Lower leg skin (tissue), 4 donors: ENCODE measurements around the gene DSC1. TPM values are rescaled to one million over a fixed set of nuclear protein-coding genes. Genes with fewer than 3 reads are reported as not detected.

ENCODE experiments used
- DNase-seq, 2 donors: peaks; one replicate each; pipeline ENCODE4 v3.0.0-alpha.2; 2019; ENCODE audit warnings: low spot score in 2 of 2
- H3K4me3 ChIP-seq: fragments of 200-600 bp; sonication (generic); 2 replicates; pipeline ENCODE4 v1.5.1; 2017; ENCODE audit warnings: mild to moderate bottlenecking, low read depth; ENCODE audit not compliant: poor library complexity, severe bottlenecking
- POLR2A ChIP-seq, 2 donors: fragments of 450-650 bp; IDR thresholded peaks; one replicate each; pipeline ENCODE4 v1.6.1; 2016 to 2017; ENCODE audit warnings: antibody characterized with exemption in 2 of 2, mild to moderate bottlenecking in 1 of 2, moderate library complexity in 1 of 2
- WGBS, 2 donors: methylation state at CpG; one replicate each; pipeline ENCODE4 v1.1.5; 2018; 5-methylcytosine and 5-hydroxymethylcytosine counted together
- intact Hi-C: fragments of 100-400 bp; cut with DNase I; formaldehyde crosslinking; loops from one replicate; pipeline ENCODE4 v1.15.0; 2023; ENCODE audit warnings: low total_unique reads
- total RNA-seq, 4 donors: library from RNA; depleted of rRNA; stranded (reverse); fragments of >200 nt; gene quantifications; one replicate each; pipeline ENCODE4 v1.1.0, GENCODE V29; 2016
- TF ChIP-seq, protein P1 (sequence below), 3 donors: fragments of 450-650 bp; IDR thresholded peaks; one replicate each; pipeline ENCODE4 v1.5.1; 2016; ENCODE audit warnings: antibody characterized with exemption in 3 of 3, mild to moderate bottlenecking in 3 of 3, moderate library complexity in 2 of 3

DSC1 gene
- total RNA-seq, 4 donors from 2014 or later: 519 to 1,039 (median 786) TPM

GRCh38 chr18:31206071-31206470, 43.4 kb upstream of the DSC1 start:
- 44 to 51% methylated on average over 5 of the region's 5 CpGs for WGBS, 2 donors
- no peak for DNase-seq
- intact Hi-C loops: no loop called here
- H3K4me3 ChIP-seq: no peak overlapping the region
- TF ChIP-seq, protein P1, sequence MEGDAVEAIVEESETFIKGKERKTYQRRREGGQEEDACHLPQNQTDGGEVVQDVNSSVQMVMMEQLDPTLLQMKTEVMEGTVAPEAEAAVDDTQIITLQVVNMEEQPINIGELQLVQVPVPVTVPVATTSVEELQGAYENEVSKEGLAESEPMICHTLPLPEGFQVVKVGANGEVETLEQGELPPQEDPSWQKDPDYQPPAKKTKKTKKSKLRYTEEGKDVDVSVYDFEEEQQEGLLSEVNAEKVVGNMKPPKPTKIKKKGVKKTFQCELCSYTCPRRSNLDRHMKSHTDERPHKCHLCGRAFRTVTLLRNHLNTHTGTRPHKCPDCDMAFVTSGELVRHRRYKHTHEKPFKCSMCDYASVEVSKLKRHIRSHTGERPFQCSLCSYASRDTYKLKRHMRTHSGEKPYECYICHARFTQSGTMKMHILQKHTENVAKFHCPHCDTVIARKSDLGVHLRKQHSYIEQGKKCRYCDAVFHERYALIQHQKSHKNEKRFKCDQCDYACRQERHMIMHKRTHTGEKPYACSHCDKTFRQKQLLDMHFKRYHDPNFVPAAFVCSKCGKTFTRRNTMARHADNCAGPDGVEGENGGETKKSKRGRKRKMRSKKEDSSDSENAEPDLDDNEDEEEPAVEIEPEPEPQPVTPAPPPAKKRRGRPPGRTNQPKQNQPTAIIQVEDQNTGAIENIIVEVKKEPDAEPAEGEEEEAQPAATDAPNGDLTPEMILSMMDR (IDR thresholded peaks at IDR 0.05): no peak
- no peak for TF ChIP-seq POLR2A (IDR thresholded peaks at IDR 0.05)

DNA sequence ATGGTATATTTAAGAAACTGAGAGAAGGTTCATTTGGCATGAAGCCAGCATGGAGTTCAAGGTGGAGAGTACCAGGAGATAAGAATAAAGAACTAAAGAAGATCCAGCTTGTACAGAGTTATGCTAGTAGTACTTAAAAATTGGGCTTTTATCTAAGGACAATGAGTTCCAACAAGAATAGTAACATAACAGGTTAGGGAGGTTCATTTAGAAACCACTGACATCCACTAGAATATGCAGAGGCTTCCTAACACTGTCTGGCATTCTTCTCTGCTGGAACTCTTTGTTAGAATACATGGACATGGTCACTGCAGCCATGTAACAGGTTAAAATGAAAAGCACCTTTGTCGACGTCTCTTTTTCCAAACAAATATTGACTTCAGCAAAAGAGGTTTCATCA, 42.6 kb upstream of the DSC1 start:
- intact Hi-C loops: no loop called here
- TF ChIP-seq, protein P1 (IDR thresholded peaks at IDR 0.05): no peak
- no peak for TF ChIP-seq POLR2A (IDR thresholded peaks at IDR 0.05)
- DNase-seq: no peak
- H3K4me3 ChIP-seq: no peak overlapping the region
- WGBS, 2 donors: 54 to 65% methylated on average over 2 of the region's 2 CpGs

- TF ChIP-seq, protein P1 (IDR thresholded peaks at IDR 0.05): no peak
- TF ChIP-seq POLR2A (IDR thresholded peaks at IDR 0.05): no peak
- DNase-seq: no peak
- H3K4me3 ChIP-seq: no peak overlapping the region
- 52 to 55% methylated on average over 4 of the region's 4 CpGs for WGBS, 2 donors
- intact Hi-C loops: no loop called here
Observed at GRCh38 chr18:31204833-31205232, 42.2 kb upstream of the DSC1 start.

GRCh38 chr18:31204166-31204565, 41.5 kb upstream of the DSC1 start:
- H3K4me3 ChIP-seq: no peak overlapping the region
- DNase-seq: no peak
- intact Hi-C loops: no loop called here
- 45 to 50% methylated on average over 2 of the region's 2 CpGs for WGBS, 2 donors
- no peak for TF ChIP-seq POLR2A (IDR thresholded peaks at IDR 0.05)
- TF ChIP-seq, protein P1 (IDR thresholded peaks at IDR 0.05): no peak

GRCh38 chr18:31203794-31204148, 41.1 kb upstream of the DSC1 start:
- H3K4me3 ChIP-seq: no peak overlapping the region
- 42 to 54% methylated on average over 5 of the region's 5 CpGs for WGBS, 2 donors
- no peak for TF ChIP-seq POLR2A (IDR thresholded peaks at IDR 0.05)
- TF ChIP-seq, protein P1 (IDR thresholded peaks at IDR 0.05): no peak

GRCh38 chr18:31203096-31203793, 40.6 kb upstream of the DSC1 start:
- no peak overlapping the region for H3K4me3 ChIP-seq
- peak in 1 of 2 donors; percentile 42 for DNase-seq
- 36 to 39% methylated on average over 9 of the region's 9 CpGs for WGBS, 2 donors
- TF ChIP-seq, protein P1 (IDR thresholded peaks at IDR 0.05): no peak
- TF ChIP-seq POLR2A (IDR thresholded peaks at IDR 0.05): no peak
- intact Hi-C loops: no loop called here

More at GRCh38 chr18:31203794-31204148, 41.1 kb upstream of the DSC1 start:
- intact Hi-C loops: no loop called here
- no peak for DNase-seq
